Measurements from ENCODE around the gene FAM222A. TPM values are rescaled to one million over a fixed set of nuclear protein-coding genes. Genes with fewer than 3 reads are reported as not detected.

FAM222A gene
- total and polyA plus RNA-seq, 2 of the 8 experiments (the other 6 are each of a cell fraction or from before 2014, with no cell fraction given) = 0.94 to 1.1 TPM

GRCh38 chr12:109778684-109779083 lies 65.1 kb downstream of the FAM222A start:
- peaks cover 0 to under 1% of the 10 kb centered on the region in 2 experiments for H4K20me1 ChIP-seq (replicated peaks in 1 of 2; ENCODE audit: control insufficient read depth in 1 of 2, insufficient read depth in 2 of 2, low read length in 2 of 2)
- H3K4me1 ChIP-seq (replicated peaks in 1 of 4; ENCODE audit: control insufficient read depth in 3 of 4, insufficient read depth in 4 of 4, low read length in 3 of 4) = peaks cover 0 to 3% (median under 1%) of the 10 kb centered on the region in 4 experiments; a peak in 1 of 7 replicates
- H3K9me3 ChIP-seq (ENCODE audit: insufficient read depth in 2 of 2, low read depth in 1 of 2, low read length in 1 of 2) = no peaks in the 10 kb centered on the region; a peak in 1 of 4 replicates
- POLR2A ChIA-PET (ENCODE audit: partially characterized antibody) = interaction anchor here (1.1 kb wide), 1 partner anchor 14 kb away, joined by 3 read pairs; no protein-coding TSS in a partner anchor
- H4K5ac ChIP-seq (ENCODE audit: insufficient read length, low read depth, low read length) = no peak overlapping the region
- H3K27ac ChIP-seq (ENCODE audit: low read depth, low read length) = no peak overlapping the region
- H3K18ac ChIP-seq (ENCODE audit: extremely low read depth, low read length) = no peak overlapping the region
- no peaks in the 10 kb centered on the region for H3K79me1 ChIP-seq (ENCODE audit: low read depth, low read length)
- FAIRE-seq (no peak), DNase-seq (ENCODE audit: low read depth in 1 of 2, low spot score in 2 of 2) (no peak)
- no peak overlapping the region for H2BK5ac ChIP-seq (ENCODE audit: low read depth, low read length)
- 95% methylated on average over 1 of the region's 1 CpG; no CpG with 5 or more reads in 1 of the 2 experiments for WGBS, 2 experiments (ENCODE audit: extremely low coverage in 1 of 2, insufficient coverage in 1 of 2, insufficient read length in 1 of 2, insufficient replicate concordance in 2 of 2, low coverage in 1 of 2, low lambda C conversion rate in 2 of 2, missing lambda C conversion rate in 1 of 2)
- no peak overlapping the region for H3K4ac ChIP-seq (replicated peaks; ENCODE audit: insufficient read length, low read depth, low read length)
- no peak overlapping the region for H3K4me2 ChIP-seq (ENCODE audit: insufficient read depth in 1 of 2, low read depth in 2 of 2, low read length in 2 of 2)
- no peak overlapping the region for H2AFZ ChIP-seq (ENCODE audit: low read length)
- H2BK120ac ChIP-seq (replicated peaks; ENCODE audit: low read depth, low read length) = no peak overlapping the region
- H3K23ac ChIP-seq (ENCODE audit: insufficient read length) = no peak overlapping the region
- H2BK15ac ChIP-seq (ENCODE audit: low read length) = no peak overlapping the region
- no peak overlapping the region for H3K4me3 ChIP-seq (ENCODE audit: extremely low read depth in 1 of 4, insufficient read depth in 2 of 4, low read depth in 3 of 4, low read length in 4 of 4)
- no peak overlapping the region for H3K9ac ChIP-seq (replicated peaks in 1 of 4; ENCODE audit: extremely low read depth in 1 of 4, low read depth in 3 of 4, low read length in 3 of 4)
- CTCF ChIA-PET (ENCODE audit: partially characterized antibody) = interaction anchor here (0.8 to 11.2 kb wide), 5 partner anchors 16 to 259 kb away, joined by 3 to 120 read pairs (median 3); no protein-coding TSS in a partner anchor
- no peak overlapping the region for H3K14ac ChIP-seq (ENCODE audit: insufficient read length)
- no peaks in the 10 kb centered on the region for H3K27me3 ChIP-seq (replicated peaks in 1 of 4; ENCODE audit: control insufficient read depth in 3 of 4, extremely low read depth in 1 of 4, insufficient read depth in 3 of 4, low read length in 3 of 4)
- H3K36me3 ChIP-seq (ENCODE audit: control insufficient read depth in 2 of 4, insufficient read depth in 4 of 4, low read length in 3 of 4) = no peaks in the 10 kb centered on the region
- H2AK5ac ChIP-seq (ENCODE audit: low read depth, low read length) = no peak overlapping the region
- no peak overlapping the region for H2BK20ac ChIP-seq (ENCODE audit: low read length)
- no peaks in the 10 kb centered on the region for H3K23me2 ChIP-seq (ENCODE audit: low read depth, low read length)
- H3K56ac ChIP-seq (replicated peaks; ENCODE audit: insufficient read length, low read depth, low read length) = no peak overlapping the region
- no peak overlapping the region for H4K91ac ChIP-seq (replicated peaks; ENCODE audit: insufficient read length, low read length)
- no peak overlapping the region for H2BK12ac ChIP-seq (ENCODE audit: low read depth, low read length)
- H3K79me2 ChIP-seq (ENCODE audit: control insufficient read depth in 1 of 2, insufficient read depth in 2 of 2, low read length in 2 of 2) = no peaks in the 10 kb centered on the region
- no peak overlapping the region for H4K8ac ChIP-seq (ENCODE audit: extremely low read depth, insufficient read depth, low read length)
- TF ChIP-seq CREB1 (IDR thresholded peaks at IDR 0.05) (no peak), RFX5 (IDR thresholded peaks at IDR 0.05; ENCODE audit: borderline replicate concordance, low read depth, low read length) (no peak), SP1 (IDR thresholded peaks at IDR 0.05; ENCODE audit: low read depth, low read length) (no peak), ASH2L (IDR thresholded peaks at IDR 0.05; ENCODE audit: low read length) (no peak), POU5F1 (IDR thresholded peaks at IDR 0.05; ENCODE audit: low read depth, low read length) (no peak), CHD1 (IDR thresholded peaks at IDR 0.05; ENCODE audit: low read depth, low read length) (no peak), TAF7 (optimal IDR thresholded peaks at IDR 0.05; ENCODE audit: borderline replicate concordance, low read depth, low read length) (no peak), HDAC2 (IDR thresholded peaks at IDR 0.05; ENCODE audit: borderline replicate concordance in 1 of 2, low read depth in 2 of 2, low read length in 2 of 2) (no peak), YY1 (IDR thresholded peaks at IDR 0.05; ENCODE audit: low read depth, low read length) (no peak), USF2 (IDR thresholded peaks at IDR 0.05; ENCODE audit: low read length) (no peak), BACH1 (IDR thresholded peaks at IDR 0.05; ENCODE audit: low read length) (no peak), KDM5A (IDR thresholded peaks at IDR 0.05; ENCODE audit: low read length) (no peak), ZNF274 (IDR thresholded peaks at IDR 0.05; ENCODE audit: borderline replicate concordance, extremely low read depth, low read length) (no peak), CTBP2 (IDR thresholded peaks at IDR 0.05; ENCODE audit: borderline replicate concordance, insufficient read depth, insufficient read length, low read length) (no peak)
